ENCODE results near the gene DYSF.

Gene DYSF

DNA sequence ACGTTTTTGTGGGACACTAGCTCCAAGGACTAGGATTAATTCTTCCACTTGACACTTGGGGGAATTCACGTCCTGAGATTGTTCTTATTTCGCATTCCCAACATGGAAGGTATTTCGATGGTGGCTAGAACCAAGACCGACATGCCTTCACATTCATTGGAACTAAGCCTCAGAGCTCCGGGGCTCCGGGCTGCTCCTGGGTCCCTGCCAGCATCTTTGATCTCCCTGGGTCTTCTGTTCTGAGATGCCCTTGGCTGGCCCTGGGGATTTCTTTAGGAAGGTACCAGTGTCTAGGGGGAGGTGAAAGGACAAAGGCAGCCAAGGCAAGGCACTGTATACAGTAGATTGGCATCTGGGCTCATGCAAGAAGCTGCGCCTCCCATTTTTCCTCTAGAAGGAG, 76.8 kb downstream of the DYSF start:
- H3K9me3 ChIP-seq (ENCODE audit: insufficient read depth, low read length) = no peaks in the 10 kb centered on the region
- H3K27me3 ChIP-seq (ENCODE audit: low read depth, low read length) = peaks cover 35% of the 10 kb centered on the region
- H3K4me1 ChIP-seq (ENCODE audit: low read length) = no peaks in the 10 kb centered on the region
- no peak overlapping the region for H3K27ac ChIP-seq (ENCODE audit: low read length)
- H4K20me1 ChIP-seq (ENCODE audit: insufficient read depth, low read length) = no peaks in the 10 kb centered on the region
- TF ChIP-seq EZH2phosphoT487 (IDR thresholded peaks at IDR 0.05; ENCODE audit: low read depth) = no peak
- TF ChIP-seq, protein P1, sequence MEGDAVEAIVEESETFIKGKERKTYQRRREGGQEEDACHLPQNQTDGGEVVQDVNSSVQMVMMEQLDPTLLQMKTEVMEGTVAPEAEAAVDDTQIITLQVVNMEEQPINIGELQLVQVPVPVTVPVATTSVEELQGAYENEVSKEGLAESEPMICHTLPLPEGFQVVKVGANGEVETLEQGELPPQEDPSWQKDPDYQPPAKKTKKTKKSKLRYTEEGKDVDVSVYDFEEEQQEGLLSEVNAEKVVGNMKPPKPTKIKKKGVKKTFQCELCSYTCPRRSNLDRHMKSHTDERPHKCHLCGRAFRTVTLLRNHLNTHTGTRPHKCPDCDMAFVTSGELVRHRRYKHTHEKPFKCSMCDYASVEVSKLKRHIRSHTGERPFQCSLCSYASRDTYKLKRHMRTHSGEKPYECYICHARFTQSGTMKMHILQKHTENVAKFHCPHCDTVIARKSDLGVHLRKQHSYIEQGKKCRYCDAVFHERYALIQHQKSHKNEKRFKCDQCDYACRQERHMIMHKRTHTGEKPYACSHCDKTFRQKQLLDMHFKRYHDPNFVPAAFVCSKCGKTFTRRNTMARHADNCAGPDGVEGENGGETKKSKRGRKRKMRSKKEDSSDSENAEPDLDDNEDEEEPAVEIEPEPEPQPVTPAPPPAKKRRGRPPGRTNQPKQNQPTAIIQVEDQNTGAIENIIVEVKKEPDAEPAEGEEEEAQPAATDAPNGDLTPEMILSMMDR (IDR thresholded peaks at IDR 0.05; ENCODE audit: low read depth, low read length) = no peak
- no peak overlapping the region for H3K9ac ChIP-seq (ENCODE audit: low read length)
- H3K4me3 ChIP-seq (ENCODE audit: low read length) = no peak overlapping the region
- no peak overlapping the region for H3K4me2 ChIP-seq (ENCODE audit: low read length)
- H2AFZ ChIP-seq (ENCODE audit: low read depth, low read length) = no peak overlapping the region
- H3K36me3 ChIP-seq (replicated peaks; ENCODE audit: low read depth, low read length) = no peaks in the 10 kb centered on the region
- no peaks in the 10 kb centered on the region for H3K79me2 ChIP-seq (ENCODE audit: low read length)

DNA sequence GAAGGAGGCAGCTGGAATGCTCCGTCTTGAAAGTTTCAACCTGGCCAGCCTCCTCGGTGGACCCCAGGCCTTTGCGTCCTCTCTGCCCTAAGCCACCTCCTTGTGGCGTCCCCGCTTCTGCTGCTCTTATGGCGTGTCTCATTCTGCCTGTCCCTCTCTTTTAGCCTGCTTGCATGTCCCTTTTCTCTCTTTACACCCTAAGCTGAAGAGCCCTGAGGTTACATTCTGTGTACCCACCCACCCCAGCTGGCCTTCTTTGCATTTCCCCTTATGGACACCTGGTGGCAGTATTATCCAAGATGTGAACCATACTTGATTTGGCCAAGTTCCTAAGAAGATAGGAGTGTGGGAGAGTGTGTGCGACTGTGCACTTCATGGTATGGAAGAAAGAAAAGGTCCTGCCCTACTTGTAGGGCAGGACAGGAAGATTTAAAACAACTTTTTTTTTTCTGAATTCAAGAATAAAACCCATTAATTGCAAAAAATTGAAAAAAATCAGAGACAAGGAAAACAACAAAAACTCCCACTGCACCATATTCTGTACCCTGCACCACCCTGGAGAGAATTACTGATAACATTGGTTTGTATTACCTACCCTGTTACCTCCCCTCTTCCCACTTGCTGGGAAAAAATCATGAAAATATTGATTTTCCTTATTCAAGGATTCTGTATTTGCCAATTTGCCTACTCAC, 77.4 kb downstream of the DYSF start:
- no peaks in the 10 kb centered on the region for H3K36me3 ChIP-seq (replicated peaks; ENCODE audit: low read depth, low read length)
- no peak overlapping the region for H3K27ac ChIP-seq (ENCODE audit: low read length)

DNA sequence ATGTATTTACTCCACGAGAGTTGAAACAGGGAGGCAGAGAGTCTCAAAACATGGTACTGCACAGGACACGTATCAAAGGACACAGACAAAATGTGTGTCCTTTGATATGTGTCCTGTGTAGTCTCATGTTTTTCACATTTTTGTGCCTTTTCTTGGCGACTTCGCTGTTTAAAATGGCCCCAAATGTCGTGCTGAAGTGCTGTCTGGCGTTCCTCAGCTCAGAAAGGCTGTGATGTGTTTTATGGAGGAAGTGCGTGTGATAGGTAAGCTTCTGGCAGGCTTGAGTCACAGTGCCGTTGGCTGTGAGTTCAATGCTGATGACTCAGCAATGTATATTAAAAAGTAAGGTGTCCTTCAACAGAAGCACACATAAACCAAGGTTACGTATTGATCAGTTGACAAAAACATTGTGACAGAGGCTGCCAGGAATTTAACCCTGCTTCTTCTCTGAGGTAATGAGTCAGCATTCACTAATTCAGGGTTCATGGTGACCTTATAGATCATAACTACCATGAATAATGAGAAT, 78.2 kb downstream of the DYSF start:
- H3K4me1 ChIP-seq (ENCODE audit: low read length) = no peaks in the 10 kb centered on the region
- TF ChIP-seq, protein P1 (IDR thresholded peaks at IDR 0.05; ENCODE audit: low read depth, low read length) = no peak
- TF ChIP-seq EZH2phosphoT487 (IDR thresholded peaks at IDR 0.05; ENCODE audit: low read depth) = no peak
- no peak overlapping the region for H2AFZ ChIP-seq (ENCODE audit: low read depth, low read length)
- no peak overlapping the region for H3K9ac ChIP-seq (ENCODE audit: low read length)
- no peaks in the 10 kb centered on the region for H4K20me1 ChIP-seq (ENCODE audit: insufficient read depth, low read length)
- H3K36me3 ChIP-seq (replicated peaks; ENCODE audit: low read depth, low read length) = no peaks in the 10 kb centered on the region
- H3K4me2 ChIP-seq (ENCODE audit: low read length) = no peak overlapping the region
- H3K9me3 ChIP-seq (ENCODE audit: insufficient read depth, low read length) = no peaks in the 10 kb centered on the region
- H3K27ac ChIP-seq (ENCODE audit: low read length) = no peak overlapping the region
- H3K79me2 ChIP-seq (ENCODE audit: low read length) = no peaks in the 10 kb centered on the region
- H3K27me3 ChIP-seq (ENCODE audit: low read depth, low read length) = peaks cover 38% of the 10 kb centered on the region
- H3K4me3 ChIP-seq (ENCODE audit: low read length) = no peak overlapping the region

More for the DNA sequence above, 77.4 kb downstream of the DYSF start:
- H3K9ac ChIP-seq (ENCODE audit: low read length) = no peak overlapping the region
- no peaks in the 10 kb centered on the region for H3K4me1 ChIP-seq (ENCODE audit: low read length)
- no peaks in the 10 kb centered on the region for H3K79me2 ChIP-seq (ENCODE audit: low read length)
- H4K20me1 ChIP-seq (ENCODE audit: insufficient read depth, low read length) = no peaks in the 10 kb centered on the region
- TF ChIP-seq EZH2phosphoT487 (IDR thresholded peaks at IDR 0.05; ENCODE audit: low read depth) = no peak
- TF ChIP-seq, protein P1 (IDR thresholded peaks at IDR 0.05; ENCODE audit: low read depth, low read length) = peak; percentile 73
- H3K9me3 ChIP-seq (ENCODE audit: insufficient read depth, low read length) = no peaks in the 10 kb centered on the region
- peaks cover 40% of the 10 kb centered on the region for H3K27me3 ChIP-seq (ENCODE audit: low read depth, low read length)
- no peak overlapping the region for H3K4me2 ChIP-seq (ENCODE audit: low read length)
- H3K4me3 ChIP-seq (ENCODE audit: low read length) = no peak overlapping the region
- H2AFZ ChIP-seq (ENCODE audit: low read depth, low read length) = no peak overlapping the region

DNA sequence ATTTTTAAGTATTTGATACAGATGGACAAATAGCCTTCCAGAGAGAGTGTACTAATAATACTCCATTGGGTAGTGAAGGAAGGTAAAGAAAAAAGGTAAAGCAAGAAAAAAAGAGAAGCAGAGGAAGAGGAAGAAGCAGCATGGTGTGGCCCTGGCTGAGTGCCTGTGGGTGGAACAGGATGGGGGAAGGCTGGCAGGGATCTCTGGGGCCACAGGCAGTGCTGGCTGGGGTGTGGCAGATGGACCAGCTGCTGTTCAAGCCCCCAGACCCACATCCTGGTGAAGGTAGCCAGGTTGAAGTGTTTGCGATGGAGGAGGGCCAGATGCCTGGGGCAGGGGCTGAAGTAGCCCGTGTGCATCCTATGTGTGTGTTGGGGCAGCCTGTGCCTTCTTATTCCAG, 79.0 kb downstream of the DYSF start:
- H4K20me1 ChIP-seq (ENCODE audit: insufficient read depth, low read length) = no peaks in the 10 kb centered on the region
- no peak for TF ChIP-seq EZH2phosphoT487 (IDR thresholded peaks at IDR 0.05; ENCODE audit: low read depth)
- TF ChIP-seq, protein P1 (IDR thresholded peaks at IDR 0.05; ENCODE audit: low read depth, low read length) = no peak
- no peaks in the 10 kb centered on the region for H3K36me3 ChIP-seq (replicated peaks; ENCODE audit: low read depth, low read length)
- H3K9me3 ChIP-seq (ENCODE audit: insufficient read depth, low read length) = no peaks in the 10 kb centered on the region
- H3K4me3 ChIP-seq (ENCODE audit: low read length) = no peak overlapping the region
- no peak overlapping the region for H3K9ac ChIP-seq (ENCODE audit: low read length)
- no peaks in the 10 kb centered on the region for H3K4me1 ChIP-seq (ENCODE audit: low read length)
- H3K27me3 ChIP-seq (ENCODE audit: low read depth, low read length) = peaks cover 31% of the 10 kb centered on the region
- no peak overlapping the region for H3K27ac ChIP-seq (ENCODE audit: low read length)
- no peak overlapping the region for H3K4me2 ChIP-seq (ENCODE audit: low read length)
- H2AFZ ChIP-seq (ENCODE audit: low read depth, low read length) = no peak overlapping the region
- H3K79me2 ChIP-seq (ENCODE audit: low read length) = no peaks in the 10 kb centered on the region
